HG02610 (cell line): ENCODE data around the gene STH.
"Not testable (repeated sequence)": the region's sequence is repeated elsewhere in the genome, so short reads cannot be mapped to it uniquely, and the experiment has no call there.

Experiments
- ATAC-seq: cut with Tn5 transposase; IDR thresholded peaks from one replicate; pipeline ENCODE4 v1.9.1; 2021; ENCODE audit warnings: mild to moderate bottlenecking, moderate library complexity; ENCODE audit not compliant: unreplicated experiment

Gene STH, protein sequence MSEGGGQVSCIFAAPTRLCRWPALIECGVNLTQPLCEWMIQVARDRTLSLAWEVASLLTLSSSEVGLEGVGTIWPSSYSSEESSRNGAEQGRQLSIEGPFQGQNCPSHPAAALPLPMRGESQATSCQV

DNA sequence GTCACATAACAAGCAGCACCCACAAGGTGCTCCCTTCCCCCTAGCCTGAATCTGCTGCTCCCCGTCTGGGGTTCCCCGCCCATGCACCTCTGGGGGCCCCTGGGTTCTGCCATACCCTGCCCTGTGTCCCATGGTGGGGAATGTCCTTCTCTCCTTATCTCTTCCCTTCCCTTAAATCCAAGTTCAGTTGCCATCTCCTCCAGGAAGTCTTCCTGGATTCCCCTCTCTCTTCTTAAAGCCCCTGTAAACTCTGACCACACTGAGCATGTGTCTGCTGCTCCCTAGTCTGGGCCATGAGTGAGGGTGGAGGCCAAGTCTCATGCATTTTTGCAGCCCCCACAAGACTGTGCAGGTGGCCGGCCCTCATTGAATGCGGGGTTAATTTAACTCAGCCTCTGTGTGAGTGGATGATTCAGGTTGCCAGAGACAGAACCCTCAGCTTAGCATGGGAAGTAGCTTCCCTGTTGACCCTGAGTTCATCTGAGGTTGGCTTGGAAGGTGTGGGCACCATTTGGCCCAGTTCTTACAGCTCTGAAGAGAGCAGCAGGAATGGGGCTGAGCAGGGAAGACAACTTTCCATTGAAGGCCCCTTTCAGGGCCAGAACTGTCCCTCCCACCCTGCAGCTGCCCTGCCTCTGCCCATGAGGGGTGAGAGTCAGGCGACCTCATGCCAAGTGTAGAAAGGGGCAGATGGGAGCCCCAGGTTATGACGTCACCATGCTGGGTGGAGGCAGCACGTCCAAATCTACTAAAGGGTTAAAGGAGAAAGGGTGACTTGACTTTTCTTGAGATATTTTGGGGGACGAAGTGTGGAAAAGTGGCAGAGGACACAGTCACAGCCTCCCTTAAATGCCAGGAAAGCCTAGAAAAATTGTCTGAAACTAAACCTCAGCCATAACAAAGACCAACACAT is at the start of gene STH:
TSS of gene STH (plus strand) at position 264 of the 913 bp plus-strand sequence. CDS start at position 294, 30 bp downstream.
- no peak for ATAC-seq

DNA sequence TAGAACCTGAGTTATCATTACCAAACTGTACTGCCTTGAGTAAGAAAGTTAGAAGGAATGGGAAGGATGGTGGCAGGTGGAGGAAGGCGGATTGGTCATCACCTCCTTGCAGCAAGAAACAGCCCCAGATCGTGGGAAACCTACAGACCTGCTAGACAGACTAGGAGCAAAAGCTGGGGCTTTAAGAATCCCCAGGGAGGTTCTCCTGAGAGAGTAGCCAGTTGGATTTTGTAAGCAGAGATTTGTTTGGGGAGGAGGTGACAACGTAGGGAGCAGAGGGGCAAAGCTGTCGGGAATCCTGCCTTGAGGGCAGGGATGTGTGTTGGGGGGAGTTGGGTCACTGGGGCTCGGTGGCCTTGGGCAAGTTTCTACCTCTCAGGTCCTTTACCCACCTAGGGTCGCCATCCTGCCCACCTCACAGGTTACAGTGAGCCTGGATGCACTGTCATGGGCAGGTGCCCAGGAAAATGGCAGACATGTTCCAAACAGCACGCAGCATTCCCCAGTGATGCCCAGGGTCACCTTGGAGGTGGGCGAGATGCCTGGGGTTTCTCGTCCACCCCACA is 49.2 kb upstream of the STH start:
- ATAC-seq: no peak

DNA sequence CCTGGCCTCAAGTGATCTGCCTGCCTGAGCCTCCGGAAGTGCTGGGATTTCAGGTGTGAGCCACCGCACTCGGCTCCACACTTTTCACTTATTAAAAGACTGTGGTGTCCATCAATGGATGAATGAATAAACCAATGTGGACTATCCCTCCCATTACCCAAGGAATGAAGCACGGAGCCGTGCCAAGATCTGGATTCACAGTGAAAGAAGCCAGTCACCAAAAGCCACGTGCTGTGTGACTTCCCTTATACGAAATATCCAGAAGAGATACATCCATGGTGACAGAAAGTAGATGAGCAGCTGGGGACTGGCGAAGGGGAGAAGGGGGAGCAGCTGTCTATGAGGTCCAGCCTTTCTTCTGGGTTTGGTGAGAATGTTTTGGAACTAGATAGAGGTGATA is 48.2 kb upstream of the STH start:
- ATAC-seq: no peak

DNA sequence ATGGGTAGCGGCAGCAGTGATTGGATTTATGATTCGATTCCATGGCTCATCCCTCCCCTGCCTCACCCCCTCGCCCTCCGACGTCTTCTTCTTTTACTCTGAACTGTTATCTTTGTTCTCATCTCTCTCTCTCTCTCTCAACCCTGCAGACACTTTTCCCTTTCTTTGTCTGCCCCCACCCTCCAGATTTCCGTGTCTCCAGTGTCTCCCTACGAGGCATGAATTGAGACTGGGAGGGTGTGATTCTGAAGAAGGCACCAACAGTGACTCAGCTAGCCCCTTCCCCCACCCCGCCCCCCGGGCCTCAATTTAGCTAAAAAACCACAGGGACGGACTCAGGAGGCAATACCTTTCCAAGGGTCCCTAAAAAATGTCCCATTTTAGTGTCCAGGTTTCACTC is 47.6 kb upstream of the STH start:
- no peak for ATAC-seq

DNA sequence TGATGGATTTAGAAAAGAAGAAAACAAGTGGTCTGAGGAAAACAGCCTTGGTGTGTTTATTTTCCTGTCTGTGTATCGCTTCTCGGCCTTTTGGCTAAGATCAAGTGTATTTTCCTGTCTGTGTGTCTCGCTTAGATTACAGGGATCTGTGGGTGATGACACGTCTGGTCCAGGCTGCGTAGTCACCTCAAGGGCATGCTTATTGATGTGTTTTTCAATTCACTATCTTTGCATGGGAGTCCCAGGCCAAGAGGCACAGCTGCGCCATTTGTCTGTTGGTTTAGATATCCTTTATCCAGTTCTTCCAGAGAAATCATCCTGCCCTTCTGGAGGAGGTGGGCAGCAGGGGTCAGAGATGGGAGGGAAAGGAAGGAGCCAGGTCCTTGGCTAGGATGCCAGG is 47.1 kb upstream of the STH start:
- ATAC-seq: no peak

DNA sequence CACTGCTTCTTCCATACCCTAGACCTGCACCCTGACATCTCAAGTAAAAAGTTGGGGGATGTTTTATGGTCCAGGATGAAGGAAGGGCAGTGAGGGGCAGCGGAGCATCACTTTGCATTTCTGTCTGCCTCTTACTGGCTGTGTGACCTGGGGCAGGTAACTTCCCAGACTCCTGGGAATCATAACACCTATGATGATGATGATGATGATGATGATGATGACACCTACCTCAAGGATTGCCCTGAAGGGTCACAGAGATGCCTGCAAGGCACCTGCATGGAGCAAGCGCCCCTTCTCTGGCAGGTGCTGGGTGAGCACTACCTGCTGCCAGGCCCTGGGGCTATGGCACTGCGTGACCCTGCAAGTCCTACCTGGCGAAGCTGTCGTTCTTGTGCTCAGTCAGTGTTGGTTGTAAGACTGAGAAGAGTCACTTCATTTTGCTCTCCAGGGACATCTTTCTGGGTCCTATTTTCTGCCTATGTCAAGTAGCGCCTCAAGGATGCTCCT is 46.2 kb upstream of the STH start:
- ATAC-seq: no peak

DNA sequence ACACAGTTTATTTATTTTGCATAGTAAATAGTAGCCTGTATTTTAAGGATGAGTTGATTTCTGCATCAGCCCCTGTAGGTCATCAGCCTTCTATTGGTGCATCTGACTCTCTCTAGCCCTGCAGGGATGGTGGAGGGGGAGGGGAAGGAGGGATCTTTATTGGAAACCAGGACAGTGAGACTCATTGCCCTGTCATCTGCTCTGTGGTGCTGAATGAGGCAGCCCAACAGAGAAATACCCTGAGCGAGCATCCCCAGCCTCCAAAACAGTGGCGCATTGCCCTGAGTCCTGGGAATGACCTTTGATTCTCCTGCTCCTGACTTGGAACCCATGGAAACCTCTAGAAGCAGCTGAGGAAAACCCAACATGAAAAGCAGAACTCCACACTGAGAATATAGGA is 45.5 kb upstream of the STH start:
- ATAC-seq: no peak

DNA sequence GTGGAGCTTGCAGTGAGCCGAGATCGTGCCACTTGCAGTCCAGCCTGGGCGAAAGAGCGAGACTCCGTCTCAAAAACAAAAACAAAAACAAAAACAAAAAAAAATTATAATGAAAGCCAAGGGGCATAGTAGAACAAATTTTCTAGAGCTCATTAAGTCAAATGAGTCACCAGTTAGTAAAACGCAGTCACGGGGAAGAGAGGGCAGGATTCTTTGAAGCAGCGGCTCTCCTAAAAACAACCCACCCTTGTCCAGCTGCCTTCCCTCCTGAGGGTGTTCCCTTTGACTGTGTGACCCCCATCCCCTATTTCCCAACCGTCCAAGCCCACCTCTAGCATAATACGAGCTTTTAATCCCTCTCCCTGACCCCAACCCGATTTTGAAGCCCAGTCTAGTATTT is 44.1 kb upstream of the STH start:
- ATAC-seq: no peak

DNA sequence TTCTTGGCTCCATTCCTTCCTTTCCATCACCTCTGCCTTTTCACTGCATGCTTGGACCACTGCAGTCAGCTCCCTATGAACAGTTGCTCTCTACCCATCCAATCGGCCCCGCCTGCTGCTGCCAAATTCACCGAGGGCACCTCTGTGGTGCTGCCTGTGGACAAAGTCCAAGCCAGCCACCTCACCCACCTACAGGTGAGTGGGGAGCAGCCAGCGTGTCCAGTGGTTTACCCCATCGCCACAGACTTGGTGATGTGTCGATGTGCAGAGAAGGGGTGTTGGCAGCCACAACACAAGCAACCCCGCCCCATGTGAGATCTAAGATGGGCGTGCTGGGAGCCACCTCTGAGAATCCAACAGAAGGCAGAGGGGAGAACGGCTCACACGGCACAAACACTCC is 43.7 kb upstream of the STH start:
- no peak for ATAC-seq

DNA sequence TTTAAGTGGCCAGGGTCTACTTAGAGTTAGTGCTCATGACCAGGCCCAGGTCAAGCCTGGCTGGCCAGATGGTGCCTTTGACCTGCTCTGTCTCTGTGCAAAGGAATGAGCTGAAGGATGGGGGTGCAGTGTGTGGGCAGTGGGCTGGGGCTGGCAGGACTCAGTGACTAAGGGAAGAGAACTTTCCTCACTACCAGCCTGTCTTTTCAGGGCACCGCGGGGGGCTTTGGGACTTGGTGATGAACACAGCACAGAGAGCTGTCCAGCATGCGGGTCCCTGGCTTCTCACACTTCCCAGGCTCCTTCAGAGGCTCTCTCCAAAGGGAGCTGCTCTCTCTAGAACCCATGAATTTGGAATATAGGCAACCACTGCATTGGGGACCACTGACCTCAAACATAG is 43.0 kb upstream of the STH start:
- no peak for ATAC-seq

DNA sequence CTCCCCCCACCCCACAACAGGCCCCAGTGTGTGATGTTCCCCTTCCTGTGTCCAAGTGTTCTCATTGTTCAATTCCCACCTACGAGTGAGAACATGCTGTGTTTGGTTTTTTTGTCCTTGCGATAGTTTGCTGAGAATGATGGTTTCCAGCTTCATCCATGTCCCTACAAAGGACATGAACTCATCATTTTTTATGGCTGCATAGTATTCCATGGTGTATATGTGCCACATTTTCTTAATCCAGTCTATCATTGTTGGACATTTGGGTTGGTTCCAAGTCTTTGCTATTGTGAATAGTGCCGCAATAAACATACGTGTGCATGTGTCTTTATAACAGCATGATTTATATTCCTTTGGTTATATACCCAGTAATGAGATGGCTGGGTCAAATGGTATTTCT is 42.3 kb upstream of the STH start:
- not testable (repeated sequence) for ATAC-seq

DNA sequence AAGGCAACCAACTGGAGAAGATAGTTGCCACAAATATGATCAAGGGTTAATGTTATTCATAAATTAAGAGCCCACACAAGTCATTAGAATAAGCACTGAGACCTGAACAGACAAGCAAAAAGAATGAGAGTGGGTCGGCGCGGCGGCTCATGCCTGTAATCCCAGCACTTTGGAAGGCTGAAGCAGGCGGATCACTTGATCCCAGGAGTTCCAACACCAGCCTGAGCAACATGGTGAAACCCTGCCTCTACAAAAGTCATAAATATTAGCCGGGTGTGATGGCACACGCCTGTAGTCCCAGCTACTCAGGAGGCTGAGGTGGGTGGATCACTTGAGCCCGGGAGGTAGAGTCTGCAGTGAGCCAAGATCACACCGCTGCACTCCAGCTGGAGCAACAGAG is 40.7 kb upstream of the STH start:
- no peak for ATAC-seq

DNA sequence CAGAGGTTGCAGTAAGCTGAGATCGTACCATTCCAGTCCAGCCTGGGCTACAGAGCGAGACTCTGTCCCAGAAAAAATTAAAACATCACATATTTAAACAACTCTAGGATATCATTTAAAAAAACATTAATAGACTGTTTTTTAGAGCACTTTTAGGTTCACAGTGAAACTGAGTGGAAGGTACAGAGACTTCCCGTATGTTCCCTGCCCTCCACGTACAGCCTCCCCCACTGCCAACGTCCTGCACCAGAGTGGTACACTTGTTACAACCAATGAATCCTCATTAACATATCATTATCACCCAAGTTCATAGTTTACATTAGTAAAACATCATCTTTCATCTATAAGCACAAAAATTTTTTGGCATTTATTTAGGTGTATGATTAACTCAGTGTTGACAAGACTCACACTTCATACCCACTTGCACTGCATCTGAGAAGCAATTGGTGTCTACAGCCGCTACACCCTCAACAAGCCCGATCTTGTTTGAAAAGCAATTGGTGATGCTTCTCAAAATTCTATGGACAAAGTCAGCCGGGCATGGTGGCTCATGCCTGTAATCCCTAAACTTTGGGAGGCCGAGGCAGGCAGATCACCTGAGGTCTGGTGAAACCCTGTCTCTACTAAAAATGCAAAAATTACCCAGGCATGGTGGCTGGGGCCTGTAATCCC is 39.9 kb upstream of the STH start:
- no peak for ATAC-seq

DNA sequence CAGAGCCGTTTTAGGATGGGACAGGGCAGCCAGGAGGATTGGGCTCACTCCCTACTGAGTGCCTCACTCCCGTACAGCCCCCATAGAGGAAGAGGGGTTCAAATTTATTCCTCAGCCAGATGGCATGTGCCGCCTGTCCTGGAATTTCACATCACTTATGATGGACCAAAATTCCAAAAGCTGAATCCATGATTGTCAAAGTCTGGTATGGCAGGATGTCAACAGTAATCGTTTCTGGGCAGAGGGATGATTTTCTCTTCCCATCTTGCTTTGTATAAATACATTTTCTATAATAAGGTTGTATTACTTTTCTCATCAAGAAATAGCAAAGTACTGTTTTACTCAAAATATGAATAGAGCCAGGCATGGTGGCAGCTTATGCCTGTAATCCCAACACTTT is 38.7 kb upstream of the STH start:
- ATAC-seq: no peak

DNA sequence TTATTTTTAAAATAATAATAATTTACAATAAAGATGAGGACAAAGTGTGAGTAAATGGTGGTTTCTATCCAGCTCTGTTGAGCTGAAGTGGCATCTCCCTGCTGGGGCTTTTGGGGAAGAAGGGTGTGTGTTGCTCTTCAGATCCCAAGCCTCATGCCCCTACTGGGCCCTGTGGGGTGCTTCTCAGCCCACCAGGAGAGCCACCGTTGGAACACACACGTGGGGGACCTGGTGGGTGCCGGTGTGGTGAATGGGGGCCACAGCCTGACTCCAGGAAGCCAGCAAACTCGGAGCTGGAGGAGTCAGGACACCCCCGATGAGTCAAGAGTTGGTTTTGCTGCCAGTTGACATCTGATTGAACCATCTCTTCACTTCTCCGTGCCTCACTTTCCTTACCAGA is 37.8 kb upstream of the STH start:
- no peak for ATAC-seq

DNA sequence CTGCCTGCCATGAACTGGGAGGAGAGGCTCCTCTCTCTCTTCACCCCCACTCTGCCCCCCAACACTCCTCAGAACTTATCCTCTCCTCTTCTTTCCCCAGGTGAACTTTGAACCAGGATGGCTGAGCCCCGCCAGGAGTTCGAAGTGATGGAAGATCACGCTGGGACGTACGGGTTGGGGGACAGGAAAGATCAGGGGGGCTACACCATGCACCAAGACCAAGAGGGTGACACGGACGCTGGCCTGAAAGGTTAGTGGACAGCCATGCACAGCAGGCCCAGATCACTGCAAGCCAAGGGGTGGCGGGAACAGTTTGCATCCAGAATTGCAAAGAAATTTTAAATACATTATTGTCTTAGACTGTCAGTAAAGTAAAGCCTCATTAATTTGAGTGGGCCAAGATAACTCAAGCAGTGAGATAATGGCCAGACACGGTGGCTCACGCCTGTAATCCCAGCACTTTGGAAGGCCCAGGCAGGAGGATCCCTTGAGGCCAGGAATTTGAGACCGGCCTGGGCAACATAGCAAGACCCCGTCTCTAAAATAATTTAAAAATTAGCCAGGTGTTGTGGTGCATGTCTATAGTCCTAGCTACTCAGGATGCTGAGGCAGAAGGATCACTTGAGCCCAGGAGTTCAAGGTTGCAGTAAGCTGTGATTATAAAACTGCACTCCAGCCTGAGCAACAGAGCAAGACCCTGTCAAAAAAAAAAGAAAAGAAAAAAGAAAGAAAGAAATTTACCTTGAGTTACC is 36.7 kb upstream of the STH start:
- ATAC-seq: no peak

DNA sequence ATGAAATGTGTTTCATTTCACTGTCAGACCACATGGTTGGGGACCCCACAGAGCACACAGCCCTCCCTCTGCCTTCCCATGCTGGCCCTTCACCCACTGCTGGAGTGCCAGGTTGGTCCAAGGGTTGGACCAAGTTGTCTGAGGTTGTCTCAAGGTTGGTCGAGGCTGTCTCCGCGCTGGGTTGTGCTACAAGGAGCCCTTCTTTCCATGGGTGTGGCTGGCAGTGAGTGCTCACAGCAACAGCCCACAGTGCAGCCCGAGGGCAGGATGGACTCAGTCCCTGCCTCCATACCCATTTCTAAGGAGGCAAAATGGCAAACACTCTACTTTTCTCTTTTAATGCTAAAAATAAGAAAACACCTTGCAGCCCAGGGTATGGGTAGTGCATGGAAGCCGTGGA is 35.8 kb upstream of the STH start:
- no peak for ATAC-seq

DNA sequence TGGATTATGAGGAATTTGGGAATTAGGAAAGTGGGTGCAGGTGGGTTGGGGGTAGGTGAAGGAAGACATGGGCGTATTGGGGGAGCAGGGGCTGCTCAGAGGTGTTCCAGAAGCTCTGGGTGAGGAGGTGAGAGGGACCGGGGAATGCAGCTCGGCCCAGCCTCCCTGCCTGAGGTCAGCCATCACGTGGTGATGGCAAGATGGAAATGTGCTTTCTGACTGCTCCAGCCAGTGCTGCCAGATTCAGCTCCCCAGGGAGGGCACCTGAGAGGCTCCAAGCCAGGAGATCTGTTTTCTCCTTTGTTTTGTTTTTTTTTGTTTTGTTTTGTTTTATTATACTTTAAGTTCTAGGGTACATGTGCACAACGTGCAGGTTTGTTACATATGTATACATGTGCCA is 35.2 kb upstream of the STH start:
- ATAC-seq: no peak

DNA sequence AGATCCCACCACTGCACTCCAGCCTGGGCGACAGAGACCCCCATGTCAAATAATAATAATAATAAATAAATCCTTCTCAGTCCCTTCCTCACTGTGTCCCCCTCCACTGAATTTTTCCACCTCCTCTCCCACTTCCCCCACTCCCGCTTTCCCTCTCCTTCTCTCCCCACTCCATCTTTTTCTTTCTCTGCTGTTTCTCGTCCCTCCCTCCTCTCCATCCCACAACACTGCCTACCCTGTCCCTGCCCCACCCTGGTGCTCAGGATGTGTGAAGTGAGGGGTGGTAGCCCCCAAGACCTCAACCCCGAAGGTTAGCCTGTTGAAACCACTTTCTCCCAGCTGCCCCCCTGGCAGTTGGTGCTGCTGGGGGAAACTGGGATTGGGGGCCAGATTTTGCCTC is 34.4 kb upstream of the STH start:
- no peak for ATAC-seq

DNA sequence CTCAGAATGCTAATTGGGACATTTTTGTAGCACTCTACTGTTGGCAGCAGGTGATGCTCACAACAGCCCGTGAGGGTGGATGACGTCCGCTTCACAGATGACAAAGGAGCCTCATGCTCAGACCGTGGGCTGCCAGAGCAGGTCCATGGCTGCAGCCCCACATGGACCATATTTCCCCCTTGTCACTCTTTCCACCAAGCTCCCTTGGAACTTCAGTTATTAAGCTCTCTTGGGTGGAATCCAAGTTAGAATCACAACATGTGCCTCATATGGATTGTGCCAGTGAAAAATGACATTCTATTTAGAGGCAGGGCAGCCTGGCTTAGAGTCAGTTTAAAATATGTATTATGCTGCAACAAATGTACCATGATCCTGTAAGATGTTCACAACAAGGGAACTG is 33.2 kb upstream of the STH start:
- no peak for ATAC-seq
